DMS79 treated with DMSO at 0.1 percent for 48 hours (cell line): ENCODE measurements around the gene STAT3.
"Not testable (repeated sequence)": the region's sequence is repeated elsewhere in the genome, so short reads cannot be mapped to it uniquely, and the experiment has no call there.

Experiments
- DNase-seq: peaks from one replicate; lab custom pipeline; 2025; lab: John Stamatoyannopoulos, UW

STAT3 gene

GRCh38 chr17:42315402-42316156, 72.7 kb downstream of the STAT3 start:
- DNase-seq: no peak

GRCh38 chr17:42313773-42314566, 74.3 kb downstream of the STAT3 start:
- DNase-seq: no peak

GRCh38 chr17:42313389-42313772, 74.9 kb downstream of the STAT3 start:
- no peak for DNase-seq

- peak; percentile 88 for DNase-seq
Observed at GRCh38 chr17:42312285-42313130, 75.7 kb downstream of the STAT3 start.

- DNase-seq: no peak
Observed at GRCh38 chr17:42312035-42312284, 76.3 kb downstream of the STAT3 start.

- peak; percentile 52 for DNase-seq
Observed at GRCh38 chr17:42311240-42312034, 76.8 kb downstream of the STAT3 start.

- no peak for DNase-seq
Observed at GRCh38 chr17:42310787-42311215, 77.4 kb downstream of the STAT3 start.

- no peak for DNase-seq
Observed at GRCh38 chr17:42309986-42310786, 78.1 kb downstream of the STAT3 start.

- no peak for DNase-seq
Observed at GRCh38 chr17:42309142-42309541, 79.1 kb downstream of the STAT3 start.

- DNase-seq: no peak
Observed at GRCh38 chr17:42308446-42308845, 79.8 kb downstream of the STAT3 start.

- no peak for DNase-seq
Observed at GRCh38 chr17:42307362-42307927, 80.8 kb downstream of the STAT3 start.

- no peak for DNase-seq
Observed at GRCh38 chr17:42306385-42306667, 81.9 kb downstream of the STAT3 start.

- no peak for DNase-seq
Observed at GRCh38 chr17:42305543-42306384, 82.5 kb downstream of the STAT3 start.

- DNase-seq: not testable (repeated sequence)
Observed at GRCh38 chr17:42305031-42305330, 83.3 kb downstream of the STAT3 start.

GRCh38 chr17:42304187-42305030, 83.8 kb downstream of the STAT3 start:
- DNase-seq: no peak

- no peak for DNase-seq
Observed at GRCh38 chr17:42303694-42304093, 84.5 kb downstream of the STAT3 start.

GRCh38 chr17:42301022-42301421, 87.2 kb downstream of the STAT3 start:
- DNase-seq: no peak

GRCh38 chr17:42299913-42300312, 88.3 kb downstream of the STAT3 start:
- DNase-seq: not testable (repeated sequence)

GRCh38 chr17:42299361-42299760, 88.9 kb downstream of the STAT3 start:
- not testable (repeated sequence) for DNase-seq
